ENCODE measurements around the gene DUSP19.

DNA sequence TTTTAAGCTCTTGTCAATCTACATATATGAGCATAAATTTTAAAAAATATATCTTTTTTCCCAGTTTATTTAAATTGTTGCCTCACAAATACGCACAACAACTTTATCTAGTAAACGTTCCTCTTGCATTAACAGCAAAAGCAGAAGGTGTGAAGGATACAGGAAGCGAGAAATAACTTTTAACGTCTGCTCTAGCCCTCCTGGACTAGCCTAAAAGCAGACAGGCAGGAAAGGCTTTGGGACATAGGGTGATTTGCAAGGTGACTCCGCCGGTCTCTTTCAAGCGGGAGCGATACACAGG is 434 bp upstream of the DUSP19 start:
- TF ChIP-seq, protein P1, sequence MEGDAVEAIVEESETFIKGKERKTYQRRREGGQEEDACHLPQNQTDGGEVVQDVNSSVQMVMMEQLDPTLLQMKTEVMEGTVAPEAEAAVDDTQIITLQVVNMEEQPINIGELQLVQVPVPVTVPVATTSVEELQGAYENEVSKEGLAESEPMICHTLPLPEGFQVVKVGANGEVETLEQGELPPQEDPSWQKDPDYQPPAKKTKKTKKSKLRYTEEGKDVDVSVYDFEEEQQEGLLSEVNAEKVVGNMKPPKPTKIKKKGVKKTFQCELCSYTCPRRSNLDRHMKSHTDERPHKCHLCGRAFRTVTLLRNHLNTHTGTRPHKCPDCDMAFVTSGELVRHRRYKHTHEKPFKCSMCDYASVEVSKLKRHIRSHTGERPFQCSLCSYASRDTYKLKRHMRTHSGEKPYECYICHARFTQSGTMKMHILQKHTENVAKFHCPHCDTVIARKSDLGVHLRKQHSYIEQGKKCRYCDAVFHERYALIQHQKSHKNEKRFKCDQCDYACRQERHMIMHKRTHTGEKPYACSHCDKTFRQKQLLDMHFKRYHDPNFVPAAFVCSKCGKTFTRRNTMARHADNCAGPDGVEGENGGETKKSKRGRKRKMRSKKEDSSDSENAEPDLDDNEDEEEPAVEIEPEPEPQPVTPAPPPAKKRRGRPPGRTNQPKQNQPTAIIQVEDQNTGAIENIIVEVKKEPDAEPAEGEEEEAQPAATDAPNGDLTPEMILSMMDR (IDR thresholded peaks at IDR 0.05): no peak
- no peak for TF ChIP-seq POLR2A (IDR thresholded peaks at IDR 0.05)

Measured in adrenal gland (tissue), 5 donors.